ENCODE measurements around the gene INPP4A. TPM values are rescaled to one million over a fixed set of nuclear protein-coding genes. Genes with fewer than 3 reads are reported as not detected.

The INPP4A gene
- total RNA-seq, 2 donors from 2014 or later: 12.9 to 49.8 TPM

- DNase-seq (ENCODE audit: low spot score): no peak
- no peak overlapping the region for H3K4me3 ChIP-seq
- 79% methylated on average over 7 of the region's 7 CpGs for WGBS
- no peaks in the 10 kb centered on the region for H3K27me3 ChIP-seq (replicated peaks; ENCODE audit: insufficient read depth)
- H3K27ac ChIP-seq: no peak overlapping the region
- intact Hi-C loops (cut with DNase I): no loop called here
- H3K9me3 ChIP-seq: no peaks in the 10 kb centered on the region
- no peaks in the 10 kb centered on the region for H3K4me1 ChIP-seq (replicated peaks)
- peaks cover 0 to 3% of the 10 kb centered on the region in 2 donors for H3K36me3 ChIP-seq
- TF ChIP-seq POLR2AphosphoS5 (IDR thresholded peaks at IDR 0.05) (no peak), CTCF (IDR thresholded peaks at IDR 0.05) (no peak), POLR2A (IDR thresholded peaks at IDR 0.05) (no peak)
These were observed 135.3 kb downstream of the INPP4A start for GRCh38 chr2:98579926-98580325.

- WGBS: 92% methylated on average over 10 of the region's 10 CpGs
- Histone ChIP-seq H3K4me3 (no peak overlapping the region), H3K9me3 (no peaks in the 10 kb centered on the region), H3K4me1 (replicated peaks) (no peaks in the 10 kb centered on the region), H3K27ac (no peak overlapping the region), H3K36me3 (peaks cover 0 to 3% of the 10 kb centered on the region in 2 donors), H3K27me3 (replicated peaks; ENCODE audit: insufficient read depth) (no peaks in the 10 kb centered on the region)
- intact Hi-C loops (cut with DNase I): no loop called here
- DNase-seq (ENCODE audit: low spot score): no peak
- TF ChIP-seq POLR2A (IDR thresholded peaks at IDR 0.05): no peak
- no peak for TF ChIP-seq POLR2AphosphoS5 (IDR thresholded peaks at IDR 0.05)
These were observed 136.1 kb downstream of the INPP4A start for GRCh38 chr2:98580656-98581284.

GRCh38 chr2:98582523-98582922 is 137.9 kb downstream of the INPP4A start:
- intact Hi-C loops (cut with DNase I): no loop called here

GRCh38 chr2:98583276-98583675 is 138.6 kb downstream of the INPP4A start:
- TF ChIP-seq POLR2AphosphoS5 (IDR thresholded peaks at IDR 0.05) (no peak), CTCF (IDR thresholded peaks at IDR 0.05) (no peak), POLR2A (IDR thresholded peaks at IDR 0.05) (no peak)
- intact Hi-C loops (cut with DNase I): no loop called here
- Histone ChIP-seq H3K36me3 (no peaks in the 10 kb centered on the region), H3K4me3 (no peak overlapping the region), H3K4me1 (replicated peaks) (no peaks in the 10 kb centered on the region), H3K9me3 (no peaks in the 10 kb centered on the region), H3K27me3 (replicated peaks; ENCODE audit: insufficient read depth) (no peaks in the 10 kb centered on the region), H3K27ac (no peak overlapping the region)
- no peak for DNase-seq (ENCODE audit: low spot score)
- 91% methylated on average over 7 of the region's 7 CpGs for WGBS

More at GRCh38 chr2:98582523-98582922, 137.9 kb downstream of the INPP4A start:
- Histone ChIP-seq H3K4me3 (no peak overlapping the region), H3K36me3 (no peaks in the 10 kb centered on the region), H3K9me3 (no peaks in the 10 kb centered on the region), H3K27ac (no peak overlapping the region), H3K27me3 (replicated peaks; ENCODE audit: insufficient read depth) (no peaks in the 10 kb centered on the region), H3K4me1 (replicated peaks) (no peaks in the 10 kb centered on the region)
- TF ChIP-seq CTCF (IDR thresholded peaks at IDR 0.05): no peak
- no peak for TF ChIP-seq POLR2AphosphoS5 (IDR thresholded peaks at IDR 0.05)
- TF ChIP-seq POLR2A (IDR thresholded peaks at IDR 0.05): no peak
- 94% methylated on average over 9 of the region's 9 CpGs for WGBS
- no peak for DNase-seq (ENCODE audit: low spot score)

GRCh38 chr2:98583816-98584618 is 139.4 kb downstream of the INPP4A start:
- no peaks in the 10 kb centered on the region for H3K36me3 ChIP-seq

More at GRCh38 chr2:98583816-98584618, 139.4 kb downstream of the INPP4A start:
- H3K9me3 ChIP-seq: no peaks in the 10 kb centered on the region
- no peak overlapping the region for H3K4me3 ChIP-seq
- no peaks in the 10 kb centered on the region for H3K4me1 ChIP-seq (replicated peaks)
- TF ChIP-seq POLR2AphosphoS5 (IDR thresholded peaks at IDR 0.05): no peak
- no peak for TF ChIP-seq CTCF (IDR thresholded peaks at IDR 0.05)
- no peak for TF ChIP-seq POLR2A (IDR thresholded peaks at IDR 0.05)
- H3K27me3 ChIP-seq (replicated peaks; ENCODE audit: insufficient read depth): no peaks in the 10 kb centered on the region
- no peak for DNase-seq (ENCODE audit: low spot score)
- 90% methylated on average over 8 of the region's 10 CpGs for WGBS
- intact Hi-C loops (cut with DNase I): no loop called here
- no peak overlapping the region for H3K27ac ChIP-seq
